CD4-positive, alpha-beta memory T cell (primary cell): ENCODE data around the gene DNAH1. TPM values are rescaled to one million over a fixed set of nuclear protein-coding genes. Genes with fewer than 3 reads are reported as not detected.
"Not testable (repeated sequence)": the region's sequence is repeated elsewhere in the genome, so short reads cannot be mapped to it uniquely, and the experiment has no call there.

Experiments used
- CTCF ChIA-PET: fragments of 350-600 bp; sonication (Branson Sonifier 250); formaldehyde crosslinking; loops from one replicate; lab custom pipeline; 2021; ENCODE audit warnings: inconsistent platforms; ENCODE audit not compliant: partially characterized antibody; lab: Charles Lee
- POLR2A ChIA-PET: fragments of 350-600 bp; sonication (Branson Sonifier 250); formaldehyde crosslinking; loops from one replicate; lab custom pipeline; 2021; ENCODE audit not compliant: partially characterized antibody; lab: Charles Lee
- DNase-seq, 5 donors: peaks; one replicate each; pipeline versions ENCODE4 v3.0.0 to v3.0.0-alpha.2; 2020 to 2022; ENCODE audit warnings: mixed read lengths in 1 of 5
- H3K27ac ChIP-seq: one replicate; pipeline ENCODE4 v1.7.0; 2013; ENCODE audit warnings: low read depth, low read length
- H3K27me3 ChIP-seq: 2 replicates; pipeline ENCODE4 v1.7.0; 2013; ENCODE audit warnings: mild to moderate bottlenecking, low read length, moderate library complexity; ENCODE audit not compliant: insufficient read depth
- H3K36me3 ChIP-seq: 2 replicates; pipeline ENCODE4 v1.7.0; 2013; ENCODE audit warnings: mild to moderate bottlenecking, low read length, moderate library complexity; ENCODE audit not compliant: insufficient read depth
- H3K4me1 ChIP-seq: 2 replicates; pipeline ENCODE4 v1.7.0; 2013; ENCODE audit warnings: mild to moderate bottlenecking, low read length, moderate library complexity; ENCODE audit not compliant: insufficient read depth
- H3K4me3 ChIP-seq, 2 donors: one replicate each; pipeline ENCODE4 v1.7.0; 2013; ENCODE audit warnings: low read length in 2 of 2, mild to moderate bottlenecking in 1 of 2
- H3K9me3 ChIP-seq, 2 donors: one replicate each; pipeline ENCODE4 v1.7.0; 2013; ENCODE audit warnings: low read length in 2 of 2, control low read depth in 1 of 2; ENCODE audit not compliant: control insufficient read depth in 1 of 2
- H3K27ac Mint-ChIP-seq, 7 donors: one replicate each; pipeline ENCODE4 v1.8.0; 2020 to 2021; ENCODE audit warnings: mixed read lengths in 7 of 7, mild to moderate bottlenecking in 6 of 7, inconsistent platforms in 3 of 7, moderate library complexity in 3 of 7
- H3K27me3 Mint-ChIP-seq, 2 donors: one replicate each; pipeline ENCODE4 v1.8.0; 2020 to 2021; ENCODE audit warnings: mixed read lengths in 2 of 2
- H3K36me3 Mint-ChIP-seq, 2 donors: one replicate each; pipeline ENCODE4 v1.8.0; 2020 to 2021; ENCODE audit warnings: mixed read lengths in 2 of 2, inconsistent platforms in 1 of 2, mild to moderate bottlenecking in 1 of 2
- H3K4me1 Mint-ChIP-seq, 4 donors: one replicate each; pipeline ENCODE4 v1.8.0; 2020 to 2021; ENCODE audit warnings: mixed read lengths in 4 of 4, mild to moderate bottlenecking in 1 of 4
- H3K4me3 Mint-ChIP-seq, 8 donors: one replicate each; pipeline ENCODE4 v1.8.0; 2020 to 2021; ENCODE audit warnings: mixed read lengths in 8 of 8, mild to moderate bottlenecking in 7 of 8, moderate library complexity in 6 of 8, inconsistent platforms in 3 of 8
- H3K9me3 Mint-ChIP-seq, 8 donors: one replicate each; pipeline ENCODE4 v1.8.0; 2020 to 2021; ENCODE audit warnings: mixed read lengths in 8 of 8, mild to moderate bottlenecking in 5 of 8, inconsistent platforms in 3 of 8, moderate library complexity in 1 of 8
- intact Hi-C: fragments of 100-400 bp; cut with micrococcal nuclease; formaldehyde crosslinking; loops from one replicate; pipeline ENCODE4 v1.15.1; 2023
- polyA plus RNA-seq, 2 donors: library from polyadenylated mRNA; unstranded; fragments of 300-500 nt; fragmentation: Illumina TruSeq; gene quantifications; one replicate each; pipeline ENCODE4 v1.2.3, GENCODE V29; 2021
- total RNA-seq, 2 experiments: library from RNA; stranded (reverse); gene quantifications; one replicate each; pipeline ENCODE4 v1.2.3, GENCODE V29; 2021

DNAH1 gene
- total and polyA plus RNA-seq, 4 experiments from 2014 or later: 0.02 to 49.8 (median 23.1) TPM

DNA sequence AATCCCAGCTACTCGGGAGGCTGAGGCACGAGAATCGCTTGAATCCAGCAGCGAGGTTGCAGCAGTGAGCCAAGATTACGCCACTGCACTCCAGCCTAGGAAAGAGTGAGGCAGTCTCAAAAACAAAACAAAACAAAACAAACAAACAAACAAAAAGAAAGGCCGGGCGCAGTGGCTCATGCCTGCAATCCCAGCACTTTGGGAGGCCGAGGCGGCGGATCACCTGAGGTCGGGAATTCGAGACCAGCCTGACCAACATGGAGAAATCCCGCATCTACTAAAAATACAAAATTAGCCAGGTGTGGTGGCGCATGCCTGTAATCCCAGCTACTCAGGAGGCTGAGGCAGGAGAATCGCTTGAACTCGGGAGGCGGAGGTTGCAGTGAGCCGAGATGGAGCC is 41.3 kb upstream of the DNAH1 start:
- peak overlapping the region; percentile 5 to 44 for H3K4me3 ChIP-seq
- Mint-ChIP-seq H3K36me3 (peaks cover 50 to 69% of the 10 kb centered on the region in 2 donors), H3K4me1 (peaks cover 45 to 91% (median 60%) of the 10 kb centered on the region in 4 donors), H3K4me3 (peak overlapping the region; percentile 92 to 99 (median 96)), H3K27ac (peak overlapping the region; percentile 94 to 99 (median 96))
- H3K27me3 ChIP-seq, H3K9me3 ChIP-seq, H3K27me3 Mint-ChIP-seq, DNase-seq, H3K9me3 Mint-ChIP-seq, H3K36me3 ChIP-seq: not testable (repeated sequence)
- H3K27ac ChIP-seq: peak overlapping the region; percentile 87
- intact Hi-C loops: loop anchor here (5.0 kb wide), 2 partner anchors 43 to 63 kb away; partner anchors contain the start of gene DNAH1
- ChIA-PET POLR2A (interaction anchor here (5.9 to 37.2 kb wide), 2 partner anchors 13 to 28 kb away, joined by 153 to 1950 read pairs; partner anchors contain the start of genes GLYCTK, PPM1M and TWF2), CTCF (interaction anchor here (1.5 to 32.2 kb wide), 2 partner anchors 14 to 33 kb away, joined by 3 to 684 read pairs; partner anchors contain the start of genes PPM1M and TWF2)
- H3K4me1 ChIP-seq: peaks cover 79% of the 10 kb centered on the region

DNA sequence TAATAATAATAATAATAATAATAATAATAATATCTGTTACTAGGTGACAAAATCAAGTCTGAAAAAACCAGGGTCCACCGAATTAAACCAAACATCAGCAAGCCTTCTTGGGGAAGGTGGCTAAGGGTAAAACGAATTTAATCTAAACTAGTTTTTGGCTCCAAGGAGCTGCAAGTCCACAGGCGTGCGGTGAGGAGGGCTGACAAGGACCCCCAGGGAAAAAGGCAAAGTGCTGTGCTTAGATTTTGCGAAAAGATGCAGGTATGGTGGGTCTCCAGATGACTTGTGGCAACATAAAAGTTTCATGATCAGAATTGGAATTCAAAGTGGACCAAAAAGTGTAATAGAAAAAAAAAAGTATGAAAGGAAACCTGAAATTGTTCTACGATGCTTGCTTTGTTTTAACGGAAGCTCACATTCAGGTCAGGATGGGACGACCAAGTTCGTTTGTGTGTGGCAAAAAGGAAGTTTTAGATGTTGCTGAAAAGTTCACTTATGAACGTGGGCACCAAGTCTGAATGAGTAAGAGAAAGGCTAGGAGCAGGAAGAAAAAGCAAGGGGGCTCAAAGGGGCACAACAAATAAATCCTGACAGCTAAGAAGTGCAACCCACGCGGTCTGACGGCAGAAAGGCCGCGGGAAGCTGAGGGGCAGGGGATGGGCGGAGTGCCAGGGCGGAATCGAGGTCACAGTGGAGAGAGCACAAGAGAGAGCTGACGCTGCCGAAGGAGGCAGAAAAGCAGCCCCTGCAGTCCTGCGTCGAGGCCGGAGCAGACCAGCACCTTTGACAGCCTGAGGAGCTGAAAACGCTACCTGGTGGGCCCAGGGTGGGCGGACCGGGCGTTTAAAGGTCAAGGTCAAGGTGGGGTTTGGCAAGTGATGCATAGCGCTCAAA is 38.8 kb upstream of the DNAH1 start:
- intact Hi-C loops: loop anchor here (1.0 to 5.0 kb wide), 3 partner anchors 10 to 60 kb away; partner anchors contain the start of gene DNAH1
- H3K36me3 Mint-ChIP-seq: peaks cover 36 to 48% of the 10 kb centered on the region in 2 donors
- peaks cover 76% of the 10 kb centered on the region for H3K4me1 ChIP-seq
- no peaks in the 10 kb centered on the region for H3K9me3 ChIP-seq
- peak overlapping the region; percentile 87 for H3K27ac ChIP-seq
- CTCF ChIA-PET: interaction anchor here (0.9 to 32.2 kb wide), 10 partner anchors 9 to 62 kb away, joined by 3 to 684 read pairs (median 11); partner anchors contain the start of genes GLYCTK, PPM1M and TWF2
- peak overlapping the region; percentile 58 to 71 for H3K4me3 ChIP-seq
- peak overlapping the region; percentile 92 to 99 (median 96) for H3K4me3 Mint-ChIP-seq
- peaks cover 0 to 3% (median 0%) of the 10 kb centered on the region in 8 donors for H3K9me3 Mint-ChIP-seq
- no peaks in the 10 kb centered on the region for H3K36me3 ChIP-seq
- H3K27ac Mint-ChIP-seq: peak overlapping the region; percentile 94 to 99 (median 97)
- POLR2A ChIA-PET: interaction anchor here (0.6 to 37.2 kb wide), 16 partner anchors 10 to 293 kb away, joined by 3 to 1950 read pairs (median 4); partner anchors contain the start of genes GLYCTK, PPM1M, TLR9 and TWF2
- peak; percentile 66 to 79 (median 72) for DNase-seq
- H3K27me3 ChIP-seq: no peaks in the 10 kb centered on the region
- H3K27me3 Mint-ChIP-seq: peaks cover 0 to 3% of the 10 kb centered on the region in 2 donors
- peaks cover 41 to 89% (median 58%) of the 10 kb centered on the region in 4 donors for H3K4me1 Mint-ChIP-seq

DNA sequence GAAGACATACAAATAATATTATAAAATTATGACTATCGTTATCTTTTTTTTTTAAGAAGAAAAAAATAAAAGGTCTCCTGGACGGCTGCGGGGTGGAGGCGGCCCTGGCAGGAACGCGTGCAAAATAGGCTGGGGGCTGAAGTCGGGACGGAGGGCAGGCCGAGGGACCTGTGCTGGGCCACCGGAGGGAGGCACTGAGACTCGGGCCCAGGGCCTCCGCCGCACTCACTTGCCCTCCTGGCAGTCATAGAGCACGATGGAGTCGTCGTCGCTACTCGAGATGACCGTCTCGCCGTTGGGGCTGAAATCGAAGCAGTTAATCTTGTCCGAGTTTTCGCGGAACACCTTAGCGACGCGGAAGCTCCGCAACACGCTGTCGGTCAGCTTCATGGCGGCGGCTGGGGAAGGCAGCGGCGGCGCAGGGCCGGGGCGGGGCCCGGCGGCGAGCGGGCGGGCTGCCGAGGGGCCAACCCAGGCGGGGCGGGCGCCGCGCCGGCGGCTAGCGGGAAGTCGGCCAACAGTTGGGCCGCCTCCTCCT is 38.1 kb upstream of the DNAH1 start:
- ChIA-PET POLR2A (interaction anchor here (0.6 to 37.2 kb wide), 19 partner anchors 7 to 428 kb away, joined by 3 to 1950 read pairs (median 5); partner anchors contain the start of genes ABHD14B, GLT8D1, GLYCTK and PPM1M), CTCF (interaction anchor here (1.0 to 32.2 kb wide), 10 partner anchors 10 to 61 kb away, joined by 3 to 684 read pairs (median 13); partner anchors contain the start of genes GLYCTK, PPM1M and TWF2)
- peak overlapping the region; percentile 87 for H3K27ac ChIP-seq
- Mint-ChIP-seq H3K4me3 (peak overlapping the region; percentile 92 to 99 (median 98)), H3K9me3 (peaks cover 0 to 3% (median 0%) of the 10 kb centered on the region in 8 donors), H3K27ac (peak overlapping the region; percentile 96 to 100 (median 100)), H3K27me3 (peaks cover 0 to 3% of the 10 kb centered on the region in 2 donors), H3K4me1 (peaks cover 37 to 87% (median 55%) of the 10 kb centered on the region in 4 donors), H3K36me3 (peaks cover 32 to 42% of the 10 kb centered on the region in 2 donors)
- intact Hi-C loops: loop anchor here (1.0 to 5.0 kb wide), 6 partner anchors 10 to 59 kb away; partner anchors contain the start of genes DNAH1 and TWF2
- H3K4me3 ChIP-seq: peak overlapping the region; percentile 58 to 71
- no peaks in the 10 kb centered on the region for H3K27me3 ChIP-seq
- no peaks in the 10 kb centered on the region for H3K36me3 ChIP-seq
- peaks cover 76% of the 10 kb centered on the region for H3K4me1 ChIP-seq
- H3K9me3 ChIP-seq: no peaks in the 10 kb centered on the region
- peak in 2 of 5 donors; percentile 71 to 80 for DNase-seq

DNA sequence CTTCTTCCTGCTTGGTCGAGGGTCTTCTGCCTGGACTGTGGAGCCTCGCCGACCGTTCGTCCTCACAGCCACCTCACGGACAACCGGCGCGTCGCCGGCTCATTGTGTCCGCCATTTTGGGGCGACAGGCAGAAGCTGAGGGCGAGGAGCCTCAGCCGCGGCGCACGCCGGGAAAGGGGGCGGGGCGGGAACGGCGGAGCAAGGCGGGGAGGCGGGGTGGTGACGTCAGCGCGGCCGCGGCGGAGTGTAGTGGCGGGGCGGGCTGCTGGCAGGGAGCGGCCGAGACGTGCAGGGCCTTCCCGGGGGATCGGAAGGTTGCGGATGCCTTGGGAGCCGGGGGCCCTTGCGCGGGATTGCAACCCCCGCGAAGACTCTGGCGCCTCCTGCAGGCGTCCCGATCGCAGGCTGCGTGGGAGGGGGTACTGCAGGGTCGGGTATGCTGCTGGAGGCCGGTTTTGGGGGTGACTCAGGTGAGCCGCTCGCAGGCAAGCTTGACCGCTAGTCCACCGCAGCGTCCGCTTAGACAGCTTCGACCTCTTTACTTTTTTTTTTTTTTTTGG is 37.5 kb upstream of the DNAH1 start, which contains the start of gene WDR82:
Gene WDR82 (minus strand): TSS at position 140 of the 560 bp plus-strand sequence. CDS start 288 bp downstream, outside the sequence.
- peaks cover 40 to 87% (median 56%) of the 10 kb centered on the region in 4 donors for H3K4me1 Mint-ChIP-seq
- H3K27me3 ChIP-seq: no peaks in the 10 kb centered on the region
- peak within 1 kb of the TSS; percentile 96 to 100 (median 100) for H3K27ac Mint-ChIP-seq
- ChIA-PET CTCF (interaction anchor here (0.8 to 32.2 kb wide), 10 partner anchors 7 to 134 kb away, joined by 3 to 684 read pairs (median 12); partner anchors contain the start of genes GLYCTK, PPM1M, TLR9 and TWF2), POLR2A (interaction anchor here (0.6 to 37.2 kb wide), 16 partner anchors 7 to 427 kb away, joined by 3 to 1950 read pairs (median 5); partner anchors contain the start of genes ABHD14B, GLT8D1, GLYCTK and PPM1M)
- intact Hi-C loops: loop anchor here (1.0 to 5.0 kb wide), 5 partner anchors 10 to 59 kb away; partner anchors contain the start of genes DNAH1 and TWF2
- peak; percentile 94 to 97 (median 95) for DNase-seq
- no peaks in the 10 kb centered on the region for H3K9me3 ChIP-seq
- peaks cover 0 to 3% (median 0%) of the 10 kb centered on the region in 8 donors for H3K9me3 Mint-ChIP-seq
- peaks cover 0 to 3% of the 10 kb centered on the region in 2 donors for H3K27me3 Mint-ChIP-seq
- peak within 1 kb of the TSS; percentile 87 for H3K27ac ChIP-seq
- H3K4me3 Mint-ChIP-seq: peak within 1 kb of the TSS; percentile 92 to 99 (median 98)
- no peaks in the 10 kb centered on the region for H3K36me3 ChIP-seq
- peak within 1 kb of the TSS; percentile 58 to 71 for H3K4me3 ChIP-seq
- H3K36me3 Mint-ChIP-seq: peaks cover 26 to 38% of the 10 kb centered on the region in 2 donors
- peaks cover 76% of the 10 kb centered on the region for H3K4me1 ChIP-seq

DNA sequence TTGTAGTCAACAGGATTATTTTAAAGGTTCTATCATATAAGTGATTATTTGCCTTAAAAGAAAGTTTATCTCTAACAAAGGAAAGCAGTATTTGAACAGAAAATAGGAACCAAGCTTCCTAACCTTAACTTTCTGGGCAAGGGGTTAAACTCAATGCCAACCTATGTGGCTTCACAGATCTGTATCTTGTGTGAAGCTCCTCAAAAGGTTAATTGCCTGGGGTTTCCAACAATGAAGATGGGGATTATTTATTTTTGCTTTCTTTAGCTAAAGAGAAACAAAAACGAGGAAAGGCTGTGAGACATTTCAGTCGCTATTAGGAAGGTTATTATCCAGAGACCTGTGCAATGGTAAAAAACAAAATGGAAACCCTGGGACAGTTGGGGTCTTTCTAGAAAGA is 36.5 kb upstream of the DNAH1 start:
- peak overlapping the region in 1 of 2 donors; percentile 58 for H3K4me3 ChIP-seq

More for the DNA sequence above, 36.5 kb upstream of the DNAH1 start:
- Mint-ChIP-seq H3K4me3 (peak overlapping the region; percentile 92 to 99 (median 97)), H3K4me1 (peaks cover 33 to 83% (median 49%) of the 10 kb centered on the region in 4 donors), H3K36me3 (peaks cover 19 to 29% of the 10 kb centered on the region in 2 donors), H3K9me3 (peaks cover 0 to 3% (median 0%) of the 10 kb centered on the region in 8 donors), H3K27me3 (peaks cover 0 to 3% of the 10 kb centered on the region in 2 donors), H3K27ac (peak overlapping the region; percentile 96 to 100 (median 100))
- Histone ChIP-seq H3K27ac (peak overlapping the region; percentile 87), H3K4me1 (peaks cover 72% of the 10 kb centered on the region), H3K36me3 (no peaks in the 10 kb centered on the region), H3K9me3 (no peaks in the 10 kb centered on the region), H3K27me3 (no peaks in the 10 kb centered on the region)
- DNase-seq: no peak
- ChIA-PET CTCF (interaction anchor here (0.8 to 32.2 kb wide), 9 partner anchors 8 to 133 kb away, joined by 3 to 684 read pairs (median 9); partner anchors contain the start of genes PPM1M, TLR9 and TWF2), POLR2A (interaction anchor here (0.5 to 37.2 kb wide), 12 partner anchors 8 to 561 kb away, joined by 3 to 1950 read pairs (median 6); partner anchors contain the start of genes ABHD14A, DUSP7, GLYCTK and PPM1M)
- intact Hi-C loops: loop anchor here (5.0 kb wide), 2 partner anchors 38 to 58 kb away; partner anchors contain the start of gene DNAH1
